ENCODE data around the gene DAPK3. TPM values are rescaled to one million over a fixed set of nuclear protein-coding genes. Genes with fewer than 3 reads are reported as not detected.

Gene DAPK3
- total and polyA plus RNA-seq, 4 donors = 61.9 to 93.9 (median 79.4) TPM

- TF ChIP-seq CTCF (IDR thresholded peaks at IDR 0.05; ENCODE audit: control extremely low read depth, extremely low read depth) = no peak
- Histone ChIP-seq H3K36me3 (ENCODE audit: control insufficient read depth in 4 of 4, insufficient read depth in 4 of 4, low read length in 4 of 4) (peaks cover 34 to 77% (median 60%) of the 10 kb centered on the region in 4 donors), H3K27me3 (ENCODE audit: control insufficient read depth in 3 of 3, insufficient read depth in 3 of 3, low read length in 2 of 3) (no peaks in the 10 kb centered on the region), H3K9me3 (ENCODE audit: control insufficient read depth in 4 of 4, insufficient read depth in 3 of 4, low read length in 3 of 4) (no peaks in the 10 kb centered on the region), H3K9ac (ENCODE audit: insufficient read depth in 1 of 2, low read length in 2 of 2) (no peak overlapping the region), H3K4me1 (ENCODE audit: control insufficient read depth in 5 of 5, insufficient read depth in 5 of 5, low read length in 5 of 5) (peaks cover 0 to 2% (median 0%) of the 10 kb centered on the region in 5 donors), H3K4me3 (no peak overlapping the region), H3K27ac (ENCODE audit: low read depth in 1 of 2, low read length in 1 of 2) (no peak overlapping the region)
- ATAC-seq (ENCODE audit: insufficient read depth, low FRiP score) = no peak
- 95% methylated on average over 19 of the region's 19 CpGs for WGBS, 2 donors
- DNase-seq = no peak
Observed at GRCh38 chr19:3978145-3978544, 7.2 kb upstream of the DAPK3 start.

- H3K36me3 ChIP-seq (ENCODE audit: control insufficient read depth in 4 of 4, insufficient read depth in 4 of 4, low read length in 4 of 4) = peaks cover 31 to 71% (median 56%) of the 10 kb centered on the region in 4 donors
- no peak overlapping the region for H3K9ac ChIP-seq (ENCODE audit: insufficient read depth in 1 of 2, low read length in 2 of 2)
- no peaks in the 10 kb centered on the region for H3K27me3 ChIP-seq (ENCODE audit: control insufficient read depth in 3 of 3, insufficient read depth in 3 of 3, low read length in 2 of 3)
- H3K27ac ChIP-seq (ENCODE audit: low read depth in 1 of 2, low read length in 1 of 2) = no peak overlapping the region
- H3K9me3 ChIP-seq (ENCODE audit: control insufficient read depth in 4 of 4, insufficient read depth in 3 of 4, low read length in 3 of 4) = no peaks in the 10 kb centered on the region
- 93 to 94% methylated on average over 56 to 59 of the region's 59 CpGs for WGBS, 2 donors
- ATAC-seq (ENCODE audit: insufficient read depth, low FRiP score) = no peak
- TF ChIP-seq CTCF (IDR thresholded peaks at IDR 0.05; ENCODE audit: control extremely low read depth, extremely low read depth) = no peak
- no peak for DNase-seq
- no peaks in the 10 kb centered on the region for H3K4me1 ChIP-seq (ENCODE audit: control insufficient read depth in 5 of 5, insufficient read depth in 5 of 5, low read length in 5 of 5)
- no peak overlapping the region for H3K4me3 ChIP-seq
Observed at GRCh38 chr19:3977242-3978143, 6.6 kb upstream of the DAPK3 start.

GRCh38 chr19:3976495-3977241, 5.8 kb upstream of the DAPK3 start:
- 91 to 92% methylated on average over 29 of the region's 29 CpGs for WGBS, 2 donors
- Histone ChIP-seq H3K4me3 (no peak overlapping the region), H3K9ac (ENCODE audit: insufficient read depth in 1 of 2, low read length in 2 of 2) (no peak overlapping the region), H3K27me3 (ENCODE audit: control insufficient read depth in 3 of 3, insufficient read depth in 3 of 3, low read length in 2 of 3) (no peaks in the 10 kb centered on the region), H3K4me1 (ENCODE audit: control insufficient read depth in 5 of 5, insufficient read depth in 5 of 5, low read length in 5 of 5) (no peaks in the 10 kb centered on the region), H3K27ac (ENCODE audit: low read depth in 1 of 2, low read length in 1 of 2) (no peak overlapping the region), H3K9me3 (ENCODE audit: control insufficient read depth in 4 of 4, insufficient read depth in 3 of 4, low read length in 3 of 4) (no peaks in the 10 kb centered on the region), H3K36me3 (ENCODE audit: control insufficient read depth in 4 of 4, insufficient read depth in 4 of 4, low read length in 4 of 4) (peaks cover 23 to 62% (median 48%) of the 10 kb centered on the region in 4 donors)
- TF ChIP-seq CTCF (IDR thresholded peaks at IDR 0.05; ENCODE audit: control extremely low read depth, extremely low read depth) = no peak
- DNase-seq (no peak), ATAC-seq (ENCODE audit: insufficient read depth, low FRiP score) (no peak)

Measured in lung (tissue), 12 donors.